K562 (cell line): ENCODE data around the gene ARSD. TPM values are rescaled to one million over a fixed set of nuclear protein-coding genes. Genes with fewer than 3 reads are reported as not detected.

Experiments used
- CBX2 ChIP-seq: fragments of 200-600 bp; sonication (generic); IDR thresholded peaks from one replicate; pipeline ENCODE4 v1.6.1; 2012; ENCODE audit warnings: mild to moderate bottlenecking, low read length, inconsistent platforms; ENCODE audit not compliant: insufficient read depth, poor library complexity, severe bottlenecking
- CC2D1A ChIP-seq: fragments of 450-650 bp; IDR thresholded peaks from 2 replicates; pipeline ENCODE4 v1.6.1; 2017; ENCODE audit warnings: mild to moderate bottlenecking
- CCNT2 ChIP-seq: IDR thresholded peaks from 2 replicates; pipeline ENCODE4 v1.6.1; 2011; ENCODE audit warnings: borderline replicate concordance, low read depth, mild to moderate bottlenecking, moderate library complexity, mixed read lengths, low read length; ENCODE audit not compliant: insufficient read length; ENCODE audit errors: extremely low read depth
- CHD2 ChIP-seq: IDR thresholded peaks from 2 replicates; pipeline ENCODE4 v1.6.1; 2011; ENCODE audit warnings: low read depth, low read length
- HDAC2 ChIP-seq: fragments of 450-650 bp; IDR thresholded peaks from 2 replicates; pipeline ENCODE4 v1.6.1; 2016; ENCODE audit warnings: mild to moderate bottlenecking
- MEIS2 ChIP-seq: fragments of 450-650 bp; IDR thresholded peaks from 2 replicates; pipeline ENCODE4 v1.6.1; 2014; ENCODE audit warnings: mild to moderate bottlenecking; ENCODE audit not compliant: partially characterized antibody
- RCOR1 ChIP-seq, 2 experiments: IDR thresholded peaks; 2 replicates each; pipeline ENCODE4 v1.6.1; 2012; ENCODE audit warnings: low read depth in 2 of 2, low read length in 2 of 2, borderline replicate concordance in 1 of 2, improper control_type of control experiment in 1 of 2
- SIX5 ChIP-seq, 2 experiments: IDR thresholded peaks; 2 replicates each; pipeline ENCODE4 v1.6.1; 2011; ENCODE audit warnings: low read length in 2 of 2, borderline replicate concordance in 1 of 2, low read depth in 1 of 2, mild to moderate bottlenecking in 1 of 2, moderate library complexity in 1 of 2; ENCODE audit not compliant: insufficient read depth in 1 of 2
- ZNF551 ChIP-seq: fragments of 250-450 bp; sonication (Bioruptor Pico); IDR thresholded peaks from 2 replicates; pipeline ENCODE4 v1.5.0; 2021; ENCODE audit warnings: mild to moderate bottlenecking, moderate library complexity
- ZNF583 ChIP-seq: fragments of 250-450 bp; sonication (Bioruptor Pico); IDR thresholded peaks from 2 replicates; pipeline ENCODE4 v1.4.0; 2020
- ZNF766 ChIP-seq: fragments of 200-800 bp; sonication (Bioruptor generic); conservative IDR thresholded peaks from 2 replicates; pipeline ENCODE4 v1.6.1; 2016; ENCODE audit warnings: missing genetic modification characterization, missing compliant biosample characterization
- polyA plus RNA-seq, 8 experiments: library from polyadenylated mRNA; depleted of rRNA in 4 of 8; stranded (reverse) in 5 of 8; unstranded in 3 of 8; fragments of >200 nt; fragmentation: Nextera tagmentation in 2 of 8; fragmentation: Illumina TruSeq in 1 of 8; extraction: Ambion mirVana in 2 of 8; extraction: Trizol in 1 of 8; gene quantifications; 2 replicates each; pipeline versions ENCODE4 v1.2.1 to v1.2.3, GENCODE V29; 2011 to 2014; ENCODE audit warnings: inconsistent platforms in 1 of 8, missing spikeins in 1 of 8
- total RNA-seq, 7 experiments: library from RNA; depleted of rRNA in 6 of 7; stranded (reverse); fragments of >200 nt in 6 of 7; fragmentation: Illumina TruSeq in 2 of 7; extraction: Trizol in 2 of 7; gene quantifications; 2 replicates each; pipeline versions ENCODE4 v1.2.1 to v1.2.3, GENCODE V29; 2011 to 2021; ENCODE audit warnings: low replicate concordance in 1 of 7
- TF ChIP-seq, protein P1 (sequence below): fragments of 450-650 bp; IDR thresholded peaks from 2 replicates; pipeline ENCODE4 v1.6.1; 2017; ENCODE audit warnings: mild to moderate bottlenecking, moderate library complexity
- TF ChIP-seq, protein P2 (sequence below): fragments of 450-650 bp; conservative IDR thresholded peaks from 2 replicates; pipeline ENCODE4 v1.6.1; 2016; ENCODE audit warnings: missing genetic modification characterization, low read depth, mild to moderate bottlenecking, control low read depth, missing compliant biosample characterization
- TF ChIP-seq, protein P3 (sequence below): fragments of 450-650 bp; formaldehyde crosslinking; IDR thresholded peaks from 2 replicates; pipeline ENCODE4 v1.4.0; 2022; ENCODE audit warnings: missing genetic modification characterization
- TF ChIP-seq, protein P4 (sequence below): fragments of 450-650 bp; IDR thresholded peaks from 2 replicates; pipeline ENCODE4 v1.7.1; 2018; ENCODE audit warnings: mild to moderate bottlenecking, low read depth; ENCODE audit not compliant: partially characterized antibody
- TF ChIP-seq, protein P5 (sequence below): sonication (generic); formaldehyde crosslinking; IDR thresholded peaks from 2 replicates; pipeline ENCODE4 v1.8.1; 2023; ENCODE audit warnings: mild to moderate bottlenecking, missing genetic modification reagents
- TF ChIP-seq, protein P6 (sequence below), 2 experiments: fragments of 250-450 bp in 1 of 2; fragments of 450-650 bp in 1 of 2; sonication (Bioruptor Pico) in 1 of 2; IDR thresholded peaks; 2 replicates each; pipeline versions ENCODE4 v1.6.1 to v1.8.0; 2016 to 2021; ENCODE audit warnings: mild to moderate bottlenecking in 2 of 2, moderate library complexity in 2 of 2, missing compliant biosample characterization in 1 of 2, missing genetic modification characterization in 1 of 2

The ARSD gene
- total and polyA plus RNA-seq, 9 of the 15 experiments (the other 6 are each of a cell fraction or from before 2014, with no cell fraction given), result 0.05 to 0.23 (median 0.09) TPM; not detected in 1

DNA sequence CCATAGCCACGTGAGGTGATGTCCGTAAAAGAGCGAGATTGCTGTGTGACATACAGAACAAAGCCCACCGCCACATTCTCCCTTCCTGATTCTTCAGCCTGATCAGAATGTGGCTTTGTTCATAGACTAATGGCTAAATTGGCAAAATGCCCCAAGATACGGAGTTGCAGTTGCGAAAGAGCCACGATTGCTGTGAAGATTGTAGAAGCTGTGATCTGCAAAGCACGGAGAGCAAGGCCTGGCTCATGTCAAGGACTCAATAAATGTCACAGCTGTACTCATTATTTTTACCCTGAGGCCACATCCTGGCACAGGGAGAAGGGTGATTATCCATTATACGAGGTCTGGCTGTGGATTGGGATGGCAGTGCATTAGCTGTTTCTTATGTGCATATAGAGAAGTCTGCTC lies 34.2 kb downstream of the ARSD start (continued):
- TF ChIP-seq CCNT2 (no peak), CBX2 (no peak), HDAC2 (no peak), SIX5 (IDR thresholded peaks at IDR 0.05; ENCODE audit: borderline replicate concordance in 1 of 2, insufficient read depth in 1 of 2, low read depth in 1 of 2, low read length in 2 of 2) (no peak), ZNF766 (CRISPR knock-in tag) (no peak), ZNF551 (CRISPR knock-in tag) (no peak), MEIS2 (peak; percentile 51), RCOR1 (IDR thresholded peaks at IDR 0.05; ENCODE audit: borderline replicate concordance in 1 of 2, low read depth in 2 of 2, low read length in 2 of 2) (peak in 1 of 2 experiments; percentile 6; a peak in 1 of 4 replicates), CHD2 (no peak), CC2D1A (no peak), ZNF583 (no peak)
- TF ChIP-seq, protein P1, sequence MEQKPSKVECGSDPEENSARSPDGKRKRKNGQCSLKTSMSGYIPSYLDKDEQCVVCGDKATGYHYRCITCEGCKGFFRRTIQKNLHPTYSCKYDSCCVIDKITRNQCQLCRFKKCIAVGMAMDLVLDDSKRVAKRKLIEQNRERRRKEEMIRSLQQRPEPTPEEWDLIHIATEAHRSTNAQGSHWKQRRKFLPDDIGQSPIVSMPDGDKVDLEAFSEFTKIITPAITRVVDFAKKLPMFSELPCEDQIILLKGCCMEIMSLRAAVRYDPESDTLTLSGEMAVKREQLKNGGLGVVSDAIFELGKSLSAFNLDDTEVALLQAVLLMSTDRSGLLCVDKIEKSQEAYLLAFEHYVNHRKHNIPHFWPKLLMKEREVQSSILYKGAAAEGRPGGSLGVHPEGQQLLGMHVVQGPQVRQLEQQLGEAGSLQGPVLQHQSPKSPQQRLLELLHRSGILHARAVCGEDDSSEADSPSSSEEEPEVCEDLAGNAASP, result no peak
- TF ChIP-seq, protein P2, sequence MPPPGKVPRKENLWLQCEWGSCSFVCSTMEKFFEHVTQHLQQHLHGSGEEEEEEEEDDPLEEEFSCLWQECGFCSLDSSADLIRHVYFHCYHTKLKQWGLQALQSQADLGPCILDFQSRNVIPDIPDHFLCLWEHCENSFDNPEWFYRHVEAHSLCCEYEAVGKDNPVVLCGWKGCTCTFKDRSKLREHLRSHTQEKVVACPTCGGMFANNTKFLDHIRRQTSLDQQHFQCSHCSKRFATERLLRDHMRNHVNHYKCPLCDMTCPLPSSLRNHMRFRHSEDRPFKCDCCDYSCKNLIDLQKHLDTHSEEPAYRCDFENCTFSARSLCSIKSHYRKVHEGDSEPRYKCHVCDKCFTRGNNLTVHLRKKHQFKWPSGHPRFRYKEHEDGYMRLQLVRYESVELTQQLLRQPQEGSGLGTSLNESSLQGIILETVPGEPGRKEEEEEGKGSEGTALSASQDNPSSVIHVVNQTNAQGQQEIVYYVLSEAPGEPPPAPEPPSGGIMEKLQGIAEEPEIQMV (tag), result no peak
- TF ChIP-seq, protein P3, sequence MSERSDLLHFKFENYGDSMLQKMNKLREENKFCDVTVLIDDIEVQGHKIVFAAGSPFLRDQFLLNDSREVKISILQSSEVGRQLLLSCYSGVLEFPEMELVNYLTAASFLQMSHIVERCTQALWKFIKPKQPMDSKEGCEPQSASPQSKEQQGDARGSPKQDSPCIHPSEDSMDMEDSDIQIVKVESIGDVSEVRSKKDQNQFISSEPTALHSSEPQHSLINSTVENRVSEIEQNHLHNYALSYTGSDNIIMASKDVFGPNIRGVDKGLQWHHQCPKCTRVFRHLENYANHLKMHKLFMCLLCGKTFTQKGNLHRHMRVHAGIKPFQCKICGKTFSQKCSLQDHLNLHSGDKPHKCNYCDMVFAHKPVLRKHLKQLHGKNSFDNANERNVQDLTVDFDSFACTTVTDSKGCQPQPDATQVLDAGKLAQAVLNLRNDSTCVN (CRISPR knock-in tag), result no peak
- TF ChIP-seq, protein P4, sequence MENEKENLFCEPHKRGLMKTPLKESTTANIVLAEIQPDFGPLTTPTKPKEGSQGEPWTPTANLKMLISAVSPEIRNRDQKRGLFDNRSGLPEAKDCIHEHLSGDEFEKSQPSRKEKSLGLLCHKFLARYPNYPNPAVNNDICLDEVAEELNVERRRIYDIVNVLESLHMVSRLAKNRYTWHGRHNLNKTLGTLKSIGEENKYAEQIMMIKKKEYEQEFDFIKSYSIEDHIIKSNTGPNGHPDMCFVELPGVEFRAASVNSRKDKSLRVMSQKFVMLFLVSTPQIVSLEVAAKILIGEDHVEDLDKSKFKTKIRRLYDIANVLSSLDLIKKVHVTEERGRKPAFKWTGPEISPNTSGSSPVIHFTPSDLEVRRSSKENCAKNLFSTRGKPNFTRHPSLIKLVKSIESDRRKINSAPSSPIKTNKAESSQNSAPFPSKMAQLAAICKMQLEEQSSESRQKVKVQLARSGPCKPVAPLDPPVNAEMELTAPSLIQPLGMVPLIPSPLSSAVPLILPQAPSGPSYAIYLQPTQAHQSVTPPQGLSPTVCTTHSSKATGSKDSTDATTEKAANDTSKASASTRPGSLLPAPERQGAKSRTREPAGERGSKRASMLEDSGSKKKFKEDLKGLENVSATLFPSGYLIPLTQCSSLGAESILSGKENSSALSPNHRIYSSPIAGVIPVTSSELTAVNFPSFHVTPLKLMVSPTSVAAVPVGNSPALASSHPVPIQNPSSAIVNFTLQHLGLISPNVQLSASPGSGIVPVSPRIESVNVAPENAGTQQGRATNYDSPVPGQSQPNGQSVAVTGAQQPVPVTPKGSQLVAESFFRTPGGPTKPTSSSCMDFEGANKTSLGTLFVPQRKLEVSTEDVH, result no peak
- TF ChIP-seq, protein P5, sequence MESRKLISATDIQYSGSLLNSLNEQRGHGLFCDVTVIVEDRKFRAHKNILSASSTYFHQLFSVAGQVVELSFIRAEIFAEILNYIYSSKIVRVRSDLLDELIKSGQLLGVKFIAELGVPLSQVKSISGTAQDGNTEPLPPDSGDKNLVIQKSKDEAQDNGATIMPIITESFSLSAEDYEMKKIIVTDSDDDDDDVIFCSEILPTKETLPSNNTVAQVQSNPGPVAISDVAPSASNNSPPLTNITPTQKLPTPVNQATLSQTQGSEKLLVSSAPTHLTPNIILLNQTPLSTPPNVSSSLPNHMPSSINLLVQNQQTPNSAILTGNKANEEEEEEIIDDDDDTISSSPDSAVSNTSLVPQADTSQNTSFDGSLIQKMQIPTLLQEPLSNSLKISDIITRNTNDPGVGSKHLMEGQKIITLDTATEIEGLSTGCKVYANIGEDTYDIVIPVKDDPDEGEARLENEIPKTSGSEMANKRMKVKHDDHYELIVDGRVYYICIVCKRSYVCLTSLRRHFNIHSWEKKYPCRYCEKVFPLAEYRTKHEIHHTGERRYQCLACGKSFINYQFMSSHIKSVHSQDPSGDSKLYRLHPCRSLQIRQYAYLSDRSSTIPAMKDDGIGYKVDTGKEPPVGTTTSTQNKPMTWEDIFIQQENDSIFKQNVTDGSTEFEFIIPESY (CRISPR knock-in tag), result no peak
- TF ChIP-seq, protein P6, sequence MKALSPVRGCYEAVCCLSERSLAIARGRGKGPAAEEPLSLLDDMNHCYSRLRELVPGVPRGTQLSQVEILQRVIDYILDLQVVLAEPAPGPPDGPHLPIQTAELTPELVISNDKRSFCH (CRISPR knock-in tag; IDR thresholded peaks at IDR 0.05), result no peak
- TF ChIP-seq, protein P6 (tag; IDR thresholded peaks at IDR 0.05), result no peak
